Measurements from ENCODE around the gene VAV1. TPM values are rescaled to one million over a fixed set of nuclear protein-coding genes. Genes with fewer than 3 reads are reported as not detected.

The VAV1 gene
- polyA plus RNA-seq, 1 donor from 2014 or later = not detected

DNA sequence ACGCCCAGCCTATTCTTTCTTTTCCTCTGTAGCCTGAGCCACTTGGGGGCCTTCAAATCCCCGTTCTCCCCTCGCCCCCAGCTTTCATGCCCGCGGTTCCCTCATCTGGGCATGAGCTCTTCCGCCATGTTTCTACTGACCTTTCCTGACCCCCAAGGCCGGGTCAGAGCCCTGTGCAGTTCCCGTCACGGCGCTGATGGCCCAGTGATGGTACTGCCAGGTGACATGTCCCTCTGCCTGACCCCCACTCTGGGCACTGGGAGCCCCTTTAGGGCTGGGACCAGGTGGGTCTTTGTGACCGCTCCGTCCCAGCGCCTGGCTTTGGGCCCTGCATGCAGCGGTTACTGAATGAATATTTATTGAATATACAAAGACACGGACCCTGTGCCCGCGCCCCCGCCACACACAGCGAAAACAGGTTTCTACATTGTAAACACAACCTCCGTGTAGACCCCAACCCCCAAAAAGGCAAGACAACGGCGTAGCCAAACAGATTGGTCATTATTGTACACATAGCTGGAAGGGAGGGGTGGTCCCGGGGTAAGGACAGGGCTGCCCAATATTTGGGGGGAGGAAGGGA is 42.8 kb upstream of the VAV1 start:
- TF ChIP-seq RAD21 (conservative IDR thresholded peaks at IDR 0.05) (no peak), MXI1 (conservative IDR thresholded peaks at IDR 0.05; ENCODE audit: poor library complexity, severe bottlenecking) (no peak), EZH2 (IDR thresholded peaks at IDR 0.05; ENCODE audit: borderline replicate concordance, insufficient read depth, low read length, poor library complexity, severe bottlenecking) (no peak), EP300 (conservative IDR thresholded peaks at IDR 0.05; ENCODE audit: poor library complexity, severe bottlenecking) (no peak), TAF1 (IDR thresholded peaks at IDR 0.05; ENCODE audit: low read depth) (no peak)
- TF ChIP-seq, protein P1, sequence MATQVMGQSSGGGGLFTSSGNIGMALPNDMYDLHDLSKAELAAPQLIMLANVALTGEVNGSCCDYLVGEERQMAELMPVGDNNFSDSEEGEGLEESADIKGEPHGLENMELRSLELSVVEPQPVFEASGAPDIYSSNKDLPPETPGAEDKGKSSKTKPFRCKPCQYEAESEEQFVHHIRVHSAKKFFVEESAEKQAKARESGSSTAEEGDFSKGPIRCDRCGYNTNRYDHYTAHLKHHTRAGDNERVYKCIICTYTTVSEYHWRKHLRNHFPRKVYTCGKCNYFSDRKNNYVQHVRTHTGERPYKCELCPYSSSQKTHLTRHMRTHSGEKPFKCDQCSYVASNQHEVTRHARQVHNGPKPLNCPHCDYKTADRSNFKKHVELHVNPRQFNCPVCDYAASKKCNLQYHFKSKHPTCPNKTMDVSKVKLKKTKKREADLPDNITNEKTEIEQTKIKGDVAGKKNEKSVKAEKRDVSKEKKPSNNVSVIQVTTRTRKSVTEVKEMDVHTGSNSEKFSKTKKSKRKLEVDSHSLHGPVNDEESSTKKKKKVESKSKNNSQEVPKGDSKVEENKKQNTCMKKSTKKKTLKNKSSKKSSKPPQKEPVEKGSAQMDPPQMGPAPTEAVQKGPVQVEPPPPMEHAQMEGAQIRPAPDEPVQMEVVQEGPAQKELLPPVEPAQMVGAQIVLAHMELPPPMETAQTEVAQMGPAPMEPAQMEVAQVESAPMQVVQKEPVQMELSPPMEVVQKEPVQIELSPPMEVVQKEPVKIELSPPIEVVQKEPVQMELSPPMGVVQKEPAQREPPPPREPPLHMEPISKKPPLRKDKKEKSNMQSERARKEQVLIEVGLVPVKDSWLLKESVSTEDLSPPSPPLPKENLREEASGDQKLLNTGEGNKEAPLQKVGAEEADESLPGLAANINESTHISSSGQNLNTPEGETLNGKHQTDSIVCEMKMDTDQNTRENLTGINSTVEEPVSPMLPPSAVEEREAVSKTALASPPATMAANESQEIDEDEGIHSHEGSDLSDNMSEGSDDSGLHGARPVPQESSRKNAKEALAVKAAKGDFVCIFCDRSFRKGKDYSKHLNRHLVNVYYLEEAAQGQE (IDR thresholded peaks at IDR 0.05; ENCODE audit: borderline replicate concordance) = no peak
- H3K36me3 ChIP-seq (ENCODE audit: insufficient read depth, low read length) = no peaks in the 10 kb centered on the region
- H3K79me2 ChIP-seq (replicated peaks; ENCODE audit: insufficient read depth, low read length) = no peaks in the 10 kb centered on the region
- H3K9me2 ChIP-seq (ENCODE audit: insufficient read depth, low read length) = no peaks in the 10 kb centered on the region
- no peak overlapping the region for H3K4me2 ChIP-seq (ENCODE audit: low read length)
- H3K4me3 ChIP-seq (ENCODE audit: low read length) = no peak overlapping the region
- H2AFZ ChIP-seq (ENCODE audit: low read depth, low read length) = no peak overlapping the region
- no peak overlapping the region for H3K27ac ChIP-seq (ENCODE audit: low read length)
- no peaks in the 10 kb centered on the region for H4K20me1 ChIP-seq (ENCODE audit: insufficient read depth)
- no peaks in the 10 kb centered on the region for H3K9me3 ChIP-seq (ENCODE audit: low read length)
- no peaks in the 10 kb centered on the region for H3F3A ChIP-seq (ENCODE audit: insufficient read depth, low read length, poor library complexity, severe bottlenecking)
- no peak overlapping the region for H3K9ac ChIP-seq (ENCODE audit: low read length)
- H3K27me3 ChIP-seq (ENCODE audit: insufficient read depth, low read depth, low read length) = no peaks in the 10 kb centered on the region

DNA sequence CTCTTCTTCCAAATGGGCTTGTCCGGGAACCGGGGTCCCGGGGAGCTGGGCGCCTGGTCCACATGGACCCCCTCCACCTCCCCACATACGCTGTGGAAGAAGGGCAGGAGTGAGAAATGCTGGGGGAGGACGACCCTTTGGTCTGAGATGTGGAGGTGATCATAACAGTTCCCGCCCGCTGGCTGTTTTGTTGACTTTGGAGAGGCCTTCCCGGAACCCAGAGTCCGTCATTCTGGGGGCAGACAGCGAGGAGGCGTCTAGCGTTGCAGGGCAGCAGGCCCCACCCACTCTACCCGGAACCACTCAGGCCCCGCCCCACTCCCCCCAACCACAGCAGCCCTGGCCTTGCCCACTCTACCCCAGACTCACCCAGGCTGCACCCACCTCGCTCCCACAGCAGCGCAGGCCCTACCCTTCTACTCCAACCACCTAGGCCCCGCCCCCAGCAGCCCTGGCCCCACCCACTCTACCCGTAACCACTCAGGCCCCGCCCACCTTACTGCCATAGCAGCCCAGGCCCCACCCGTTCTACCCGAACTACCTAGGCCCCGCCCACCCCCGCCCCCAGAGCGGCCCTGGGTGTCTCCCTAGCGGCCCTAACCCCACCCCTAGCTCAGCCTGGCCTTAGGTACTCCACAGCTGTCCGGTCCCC is 42.2 kb upstream of the VAV1 start:
- Histone ChIP-seq H3K36me3 (ENCODE audit: insufficient read depth, low read length) (no peaks in the 10 kb centered on the region), H3K27ac (ENCODE audit: low read length) (no peak overlapping the region), H3K4me3 (ENCODE audit: low read length) (no peak overlapping the region), H4K20me1 (ENCODE audit: insufficient read depth) (no peaks in the 10 kb centered on the region), H3K9me3 (ENCODE audit: low read length) (no peaks in the 10 kb centered on the region), H3K9ac (ENCODE audit: low read length) (no peak overlapping the region), H2AFZ (ENCODE audit: low read depth, low read length) (no peak overlapping the region), H3K27me3 (ENCODE audit: insufficient read depth, low read depth, low read length) (no peaks in the 10 kb centered on the region), H3F3A (ENCODE audit: insufficient read depth, low read length, poor library complexity, severe bottlenecking) (no peaks in the 10 kb centered on the region), H3K4me2 (ENCODE audit: low read length) (no peak overlapping the region), H3K9me2 (ENCODE audit: insufficient read depth, low read length) (no peaks in the 10 kb centered on the region), H3K79me2 (replicated peaks; ENCODE audit: insufficient read depth, low read length) (no peaks in the 10 kb centered on the region)
- no peak for TF ChIP-seq POLR2AphosphoS5 (IDR thresholded peaks at IDR 0.05)

DNA sequence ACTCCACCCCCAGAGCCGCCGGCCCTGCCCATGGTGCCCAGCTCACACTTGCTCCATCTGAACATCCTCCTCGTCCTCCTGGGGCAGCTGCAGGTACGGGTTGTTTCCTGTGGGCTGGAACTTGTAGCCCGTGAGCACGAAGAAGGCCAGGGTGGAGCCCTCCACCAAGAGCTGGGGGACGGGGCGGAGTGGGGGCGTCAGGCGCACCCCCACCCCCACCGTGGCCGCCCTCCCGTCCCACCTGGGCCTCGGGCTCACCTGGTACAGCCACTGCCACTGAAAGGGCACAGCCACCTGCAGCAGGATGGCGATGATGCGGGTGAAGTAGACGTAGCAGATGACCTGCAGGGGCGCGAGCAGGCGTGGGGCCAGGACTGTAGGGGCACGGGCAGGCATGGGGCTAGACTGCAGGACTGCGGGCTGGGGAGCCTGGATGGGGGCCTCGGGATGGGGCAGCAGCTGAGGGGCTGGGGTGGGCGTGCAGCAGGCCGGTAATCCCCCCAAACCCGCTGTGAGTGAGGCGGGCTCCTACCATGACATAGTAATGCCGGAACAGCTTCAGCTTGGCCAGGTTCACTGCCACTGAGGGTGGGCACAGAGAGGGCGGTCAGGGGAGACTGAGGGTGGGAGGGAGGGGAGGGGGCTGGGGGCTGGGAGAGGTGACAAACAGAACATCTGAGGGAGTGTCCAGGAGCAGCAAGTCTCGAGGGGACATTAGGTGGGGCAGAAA is 41.4 kb upstream of the VAV1 start:
- Histone ChIP-seq H3K4me3 (ENCODE audit: low read length) (no peak overlapping the region), H3K9ac (ENCODE audit: low read length) (no peak overlapping the region), H3K36me3 (ENCODE audit: insufficient read depth, low read length) (no peaks in the 10 kb centered on the region), H3K27ac (ENCODE audit: low read length) (no peak overlapping the region), H4K20me1 (ENCODE audit: insufficient read depth) (no peaks in the 10 kb centered on the region), H3K9me2 (ENCODE audit: insufficient read depth, low read length) (no peaks in the 10 kb centered on the region), H2AFZ (ENCODE audit: low read depth, low read length) (no peak overlapping the region), H3K9me3 (ENCODE audit: low read length) (no peaks in the 10 kb centered on the region), H3K79me2 (replicated peaks; ENCODE audit: insufficient read depth, low read length) (no peaks in the 10 kb centered on the region), H3F3A (ENCODE audit: insufficient read depth, low read length, poor library complexity, severe bottlenecking) (no peaks in the 10 kb centered on the region), H3K27me3 (ENCODE audit: insufficient read depth, low read depth, low read length) (no peaks in the 10 kb centered on the region), H3K4me2 (ENCODE audit: low read length) (no peak overlapping the region)
- TF ChIP-seq POLR2AphosphoS5 (IDR thresholded peaks at IDR 0.05) (no peak), SMC3 (conservative IDR thresholded peaks at IDR 0.05; ENCODE audit: poor library complexity) (no peak), RAD21 (conservative IDR thresholded peaks at IDR 0.05) (no peak)
